Measurements from ENCODE around the gene YAP1.

Gene YAP1

GRCh38 chr11:102109896-102110760 lies at the start of gene YAP1:
TSS of gene YAP1 (plus strand) at chr11:102110447. CDS start at chr11:102110849, 402 bp downstream.
- DNase-seq (ENCODE audit: low read depth, low spot score) = peak; percentile 52

GRCh38 chr11:102061276-102061675 lies 49.0 kb upstream of the YAP1 start:
- no peak for DNase-seq (ENCODE audit: low read depth, low spot score)

GRCh38 chr11:102062106-102062505 lies 48.1 kb upstream of the YAP1 start:
- DNase-seq (ENCODE audit: low read depth, low spot score) = no peak

GRCh38 chr11:102064316-102064715 lies 45.9 kb upstream of the YAP1 start:
- DNase-seq (ENCODE audit: low read depth, low spot score) = no peak

GRCh38 chr11:102070766-102071165 lies 39.5 kb upstream of the YAP1 start:
- DNase-seq (ENCODE audit: low read depth, low spot score) = no peak

- DNase-seq (ENCODE audit: low read depth, low spot score) = no peak
Observed at GRCh38 chr11:102071497-102072472, 38.5 kb upstream of the YAP1 start.

GRCh38 chr11:102073253-102073652 lies 37.0 kb upstream of the YAP1 start:
- no peak for DNase-seq (ENCODE audit: low read depth, low spot score)

- DNase-seq (ENCODE audit: low read depth, low spot score) = no peak
Observed at GRCh38 chr11:102079625-102080024, 30.6 kb upstream of the YAP1 start.

- DNase-seq (ENCODE audit: low read depth, low spot score) = no peak
Observed at GRCh38 chr11:102081313-102081712, 28.9 kb upstream of the YAP1 start.

- DNase-seq (ENCODE audit: low read depth, low spot score) = no peak
Observed at GRCh38 chr11:102085864-102086551, 24.2 kb upstream of the YAP1 start.

GRCh38 chr11:102097186-102097585 lies 13.1 kb upstream of the YAP1 start:
- no peak for DNase-seq (ENCODE audit: low read depth, low spot score)

- no peak for DNase-seq (ENCODE audit: low read depth, low spot score)
Observed at GRCh38 chr11:102099755-102100154, 10.5 kb upstream of the YAP1 start.

GRCh38 chr11:102108734-102109440 lies 1.4 kb upstream of the YAP1 start:
- no peak for DNase-seq (ENCODE audit: low read depth, low spot score)

GRCh38 chr11:102110761-102111010 lies 439 bp downstream of the YAP1 start:
- DNase-seq (ENCODE audit: low read depth, low spot score) = no peak

- peak; percentile 67 for DNase-seq (ENCODE audit: low read depth, low spot score)
Observed at GRCh38 chr11:102111011-102111786, 952 bp downstream of the YAP1 start.

GRCh38 chr11:102111787-102112508 lies 1.7 kb downstream of the YAP1 start:
- no peak for DNase-seq (ENCODE audit: low read depth, low spot score)

- no peak for DNase-seq (ENCODE audit: low read depth, low spot score)
Observed at GRCh38 chr11:102112509-102112821, 2.2 kb downstream of the YAP1 start.

- no peak for DNase-seq (ENCODE audit: low read depth, low spot score)
Observed at GRCh38 chr11:102114032-102114431, 3.8 kb downstream of the YAP1 start.

GRCh38 chr11:102115557-102115956 lies 5.3 kb downstream of the YAP1 start:
- DNase-seq (ENCODE audit: low read depth, low spot score) = peak; percentile 54

Measured in iPS DF 19.7 (cell line).